ENCODE data around the gene PCDHGA7. TPM values are rescaled to one million over a fixed set of nuclear protein-coding genes. Genes with fewer than 3 reads are reported as not detected.

Gene PCDHGA7
- total RNA-seq, 1 donor from 2014 or later: 5.2 TPM

DNA sequence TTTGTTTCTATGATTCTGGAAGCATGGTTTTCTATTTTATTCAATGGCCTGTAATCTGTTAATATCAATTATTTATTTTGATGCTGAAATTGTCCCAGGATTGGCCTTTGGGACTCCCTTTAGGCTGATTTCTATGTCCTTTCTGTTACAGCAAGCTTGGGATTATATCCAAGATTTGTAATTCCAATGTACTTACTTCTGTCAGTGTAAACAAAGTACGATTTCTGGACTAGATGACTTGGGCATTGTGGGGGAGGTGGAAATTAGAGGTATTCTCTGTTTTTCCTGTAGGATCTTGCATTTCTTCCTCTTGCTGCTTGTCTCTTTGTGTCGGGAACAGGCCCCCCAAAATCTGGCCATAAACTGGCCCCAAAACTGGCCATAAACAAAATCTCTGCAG is 51.5 kb downstream of the PCDHGA7 start:
- intact Hi-C loops (cut with DNase I): no loop called here
- peaks cover 63% of the 10 kb centered on the region for H3K9me3 ChIP-seq
- TF ChIP-seq POLR2AphosphoS5 (IDR thresholded peaks at IDR 0.05; ENCODE audit: insufficient read depth in 1 of 2, low read depth in 1 of 2) (no peak), CTCF (IDR thresholded peaks at IDR 0.05) (no peak), POLR2A (IDR thresholded peaks at IDR 0.05) (no peak)

More for the DNA sequence above, 51.5 kb downstream of the PCDHGA7 start:
- Histone ChIP-seq H3K36me3 (peaks cover 0 to 13% of the 10 kb centered on the region in 2 donors), H3K4me1 (no peaks in the 10 kb centered on the region), H3K27me3 (no peaks in the 10 kb centered on the region), H3K27ac (no peak overlapping the region), H3K4me3 (no peak overlapping the region)
- no peak for DNase-seq (ENCODE audit: extremely low spot score in 2 of 2)

Other genes with a start within 250 kb of the PCDHGA7 start
- gene PCDHB5, start 247.5 kb upstream of the PCDHGA7 start, total RNA-seq: 2.9 TPM
- not detected for gene PCDHB6, start 232.7 kb upstream of the PCDHGA7 start, total RNA-seq
- gene PCDHB7, start 210.1 kb upstream of the PCDHGA7 start, total RNA-seq: 0.98 TPM
- 0.25 TPM for gene PCDHB8, start 205.0 kb upstream of the PCDHGA7 start, total RNA-seq
- gene PCDHB16, start 200.4 kb upstream of the PCDHGA7 start, total RNA-seq: 12.3 TPM
- 3.7 TPM for gene PCDHB9, start 195.6 kb upstream of the PCDHGA7 start, total RNA-seq
- gene PCDHB10, start 190.4 kb upstream of the PCDHGA7 start, total RNA-seq: 3.2 TPM
- 2.2 TPM for gene PCDHB11, start 183.1 kb upstream of the PCDHGA7 start, total RNA-seq
- gene PCDHB12, start 174.0 kb upstream of the PCDHGA7 start, total RNA-seq: 2.5 TPM
- 3.7 TPM for gene PCDHB13, start 168.8 kb upstream of the PCDHGA7 start, total RNA-seq
- 4.2 TPM for gene PCDHB14, start 159.4 kb upstream of the PCDHGA7 start, total RNA-seq
- 3.2 TPM for gene PCDHB15, start 137.3 kb upstream of the PCDHGA7 start, total RNA-seq
- gene SLC25A2, start 78.7 kb upstream of the PCDHGA7 start, total RNA-seq: not detected
- 53.8 TPM for gene TAF7, start 62.0 kb upstream of the PCDHGA7 start, total RNA-seq
- not detected for gene PCDHGA1, start 52.2 kb upstream of the PCDHGA7 start, total RNA-seq
- 6.1 TPM for gene PCDHGA2, start 44.0 kb upstream of the PCDHGA7 start, total RNA-seq
- 3.4 TPM for gene PCDHGA3, start 38.9 kb upstream of the PCDHGA7 start, total RNA-seq
- 3.9 TPM for gene PCDHGB1, start 32.6 kb upstream of the PCDHGA7 start, total RNA-seq
- gene PCDHGA4, start 27.7 kb upstream of the PCDHGA7 start, total RNA-seq: 3.9 TPM
- 8.3 TPM for gene PCDHGB2, start 22.7 kb upstream of the PCDHGA7 start, total RNA-seq
- gene PCDHGA5, start 18.6 kb upstream of the PCDHGA7 start, total RNA-seq: 8.6 TPM
- gene PCDHGB3, start 12.5 kb upstream of the PCDHGA7 start, total RNA-seq: 5.4 TPM
- 6.4 TPM for gene PCDHGA6, start 8.9 kb upstream of the PCDHGA7 start, total RNA-seq
- 10.3 TPM for gene PCDHGB4, start 5.0 kb downstream of the PCDHGA7 start, total RNA-seq
- 6.4 TPM for gene PCDHGA8, start 9.9 kb downstream of the PCDHGA7 start, total RNA-seq
- gene PCDHGB5, start 15.2 kb downstream of the PCDHGA7 start, total RNA-seq: 15.0 TPM
- gene PCDHGA9, start 20.0 kb downstream of the PCDHGA7 start, total RNA-seq: 8.8 TPM
- 12.5 TPM for gene PCDHGB6, start 25.3 kb downstream of the PCDHGA7 start, total RNA-seq
- gene PCDHGA10, start 30.2 kb downstream of the PCDHGA7 start, total RNA-seq: 10.6 TPM
- gene PCDHGB7, start 34.9 kb downstream of the PCDHGA7 start, total RNA-seq: 14.2 TPM
- 6.6 TPM for gene PCDHGA11, start 38.3 kb downstream of the PCDHGA7 start, total RNA-seq
- 10.6 TPM for gene PCDHGA12, start 47.8 kb downstream of the PCDHGA7 start, total RNA-seq
- gene PCDHGC3, start 93.2 kb downstream of the PCDHGA7 start, total RNA-seq: 78.3 TPM
- 4.9 TPM for gene PCDHGC4, start 102.3 kb downstream of the PCDHGA7 start, total RNA-seq
- 3.4 TPM for gene PCDHGC5, start 106.3 kb downstream of the PCDHGA7 start, total RNA-seq
- gene DIAPH1, start 236.3 kb downstream of the PCDHGA7 start, total RNA-seq: 64.1 TPM